Measurements from ENCODE around the gene AAK1.

GRCh38 chr2:69546646-69547045 is 96.9 kb downstream of the AAK1 start:
- TF ChIP-seq CTCF (IDR thresholded peaks at IDR 0.05; ENCODE audit: poor library complexity, severe bottlenecking) (no peak), POLR2AphosphoS5 (IDR thresholded peaks at IDR 0.05) (no peak), SMC3 (conservative IDR thresholded peaks at IDR 0.05; ENCODE audit: poor library complexity) (no peak), RAD21 (conservative IDR thresholded peaks at IDR 0.05) (no peak), TAF1 (IDR thresholded peaks at IDR 0.05; ENCODE audit: low read depth) (no peak), MXI1 (conservative IDR thresholded peaks at IDR 0.05; ENCODE audit: poor library complexity, severe bottlenecking) (no peak)
- TF ChIP-seq, protein P1, sequence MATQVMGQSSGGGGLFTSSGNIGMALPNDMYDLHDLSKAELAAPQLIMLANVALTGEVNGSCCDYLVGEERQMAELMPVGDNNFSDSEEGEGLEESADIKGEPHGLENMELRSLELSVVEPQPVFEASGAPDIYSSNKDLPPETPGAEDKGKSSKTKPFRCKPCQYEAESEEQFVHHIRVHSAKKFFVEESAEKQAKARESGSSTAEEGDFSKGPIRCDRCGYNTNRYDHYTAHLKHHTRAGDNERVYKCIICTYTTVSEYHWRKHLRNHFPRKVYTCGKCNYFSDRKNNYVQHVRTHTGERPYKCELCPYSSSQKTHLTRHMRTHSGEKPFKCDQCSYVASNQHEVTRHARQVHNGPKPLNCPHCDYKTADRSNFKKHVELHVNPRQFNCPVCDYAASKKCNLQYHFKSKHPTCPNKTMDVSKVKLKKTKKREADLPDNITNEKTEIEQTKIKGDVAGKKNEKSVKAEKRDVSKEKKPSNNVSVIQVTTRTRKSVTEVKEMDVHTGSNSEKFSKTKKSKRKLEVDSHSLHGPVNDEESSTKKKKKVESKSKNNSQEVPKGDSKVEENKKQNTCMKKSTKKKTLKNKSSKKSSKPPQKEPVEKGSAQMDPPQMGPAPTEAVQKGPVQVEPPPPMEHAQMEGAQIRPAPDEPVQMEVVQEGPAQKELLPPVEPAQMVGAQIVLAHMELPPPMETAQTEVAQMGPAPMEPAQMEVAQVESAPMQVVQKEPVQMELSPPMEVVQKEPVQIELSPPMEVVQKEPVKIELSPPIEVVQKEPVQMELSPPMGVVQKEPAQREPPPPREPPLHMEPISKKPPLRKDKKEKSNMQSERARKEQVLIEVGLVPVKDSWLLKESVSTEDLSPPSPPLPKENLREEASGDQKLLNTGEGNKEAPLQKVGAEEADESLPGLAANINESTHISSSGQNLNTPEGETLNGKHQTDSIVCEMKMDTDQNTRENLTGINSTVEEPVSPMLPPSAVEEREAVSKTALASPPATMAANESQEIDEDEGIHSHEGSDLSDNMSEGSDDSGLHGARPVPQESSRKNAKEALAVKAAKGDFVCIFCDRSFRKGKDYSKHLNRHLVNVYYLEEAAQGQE (IDR thresholded peaks at IDR 0.05; ENCODE audit: borderline replicate concordance) = no peak

Measured in neural cell (in vitro differentiated cells).